ENCODE results near the gene ALCAM.

ALCAM gene

GRCh38 chr3:105444725-105445124 lies 78.0 kb downstream of the ALCAM start:
- Histone ChIP-seq H3F3A (ENCODE audit: insufficient read depth, low read length) (no peaks in the 10 kb centered on the region), H3K79me2 (ENCODE audit: low read length) (no peaks in the 10 kb centered on the region), H3K4me1 (ENCODE audit: low read length) (no peaks in the 10 kb centered on the region), H3K4me3 (ENCODE audit: low read length) (no peak overlapping the region), H3K9me2 (replicated peaks; ENCODE audit: insufficient read depth, low read length) (no peaks in the 10 kb centered on the region), H3K27me3 (replicated peaks; ENCODE audit: insufficient read depth, low read length) (no peaks in the 10 kb centered on the region), H3K27ac (ENCODE audit: low read length) (no peak overlapping the region), H3K9me3 (replicated peaks; ENCODE audit: insufficient read depth, low read length) (no peaks in the 10 kb centered on the region), H2AFZ (ENCODE audit: low read length) (no peak overlapping the region), H3K9ac (ENCODE audit: low read length) (no peak overlapping the region), H4K20me1 (ENCODE audit: insufficient read depth, low read length) (no peaks in the 10 kb centered on the region), H3K4me2 (ENCODE audit: low read depth, low read length) (no peak overlapping the region), H3K36me3 (replicated peaks; ENCODE audit: insufficient read depth, low read length) (no peaks in the 10 kb centered on the region)
- no peak for DNase-seq
- no peak for TF ChIP-seq EZH2 (optimal IDR thresholded peaks at IDR 0.05; ENCODE audit: low read depth, low read length)

GRCh38 chr3:105448338-105448982 lies 81.8 kb downstream of the ALCAM start:
- Histone ChIP-seq H3K9ac (ENCODE audit: low read length) (no peak overlapping the region), H3K36me3 (replicated peaks; ENCODE audit: insufficient read depth, low read length) (no peaks in the 10 kb centered on the region), H3K27ac (ENCODE audit: low read length) (no peak overlapping the region), H3K4me3 (ENCODE audit: low read length) (no peak overlapping the region), H3K79me2 (ENCODE audit: low read length) (no peaks in the 10 kb centered on the region), H2AFZ (ENCODE audit: low read length) (no peak overlapping the region), H3K4me2 (ENCODE audit: low read depth, low read length) (no peak overlapping the region), H3K4me1 (ENCODE audit: low read length) (no peaks in the 10 kb centered on the region), H3K9me3 (replicated peaks; ENCODE audit: insufficient read depth, low read length) (no peaks in the 10 kb centered on the region), H3K27me3 (replicated peaks; ENCODE audit: insufficient read depth, low read length) (no peaks in the 10 kb centered on the region), H3K9me2 (replicated peaks; ENCODE audit: insufficient read depth, low read length) (no peaks in the 10 kb centered on the region), H4K20me1 (ENCODE audit: insufficient read depth, low read length) (no peaks in the 10 kb centered on the region), H3F3A (ENCODE audit: insufficient read depth, low read length) (no peaks in the 10 kb centered on the region)
- no peak for TF ChIP-seq EZH2phosphoT487 (IDR thresholded peaks at IDR 0.05; ENCODE audit: low read length)
- no peak for TF ChIP-seq CTCF (IDR thresholded peaks at IDR 0.05; ENCODE audit: low read length)
- no peak for TF ChIP-seq EZH2 (optimal IDR thresholded peaks at IDR 0.05; ENCODE audit: low read depth, low read length)
- no peak for DNase-seq

GRCh38 chr3:105449414-105449813 lies 82.7 kb downstream of the ALCAM start:
- Histone ChIP-seq H3K9me3 (replicated peaks; ENCODE audit: insufficient read depth, low read length) (no peaks in the 10 kb centered on the region), H3K4me2 (ENCODE audit: low read depth, low read length) (no peak overlapping the region), H3K27ac (ENCODE audit: low read length) (no peak overlapping the region), H3K9ac (ENCODE audit: low read length) (no peak overlapping the region), H3K4me1 (ENCODE audit: low read length) (no peaks in the 10 kb centered on the region), H2AFZ (ENCODE audit: low read length) (no peak overlapping the region), H3K4me3 (ENCODE audit: low read length) (no peak overlapping the region), H4K20me1 (ENCODE audit: insufficient read depth, low read length) (no peaks in the 10 kb centered on the region), H3K27me3 (replicated peaks; ENCODE audit: insufficient read depth, low read length) (no peaks in the 10 kb centered on the region), H3K9me2 (replicated peaks; ENCODE audit: insufficient read depth, low read length) (no peaks in the 10 kb centered on the region), H3F3A (ENCODE audit: insufficient read depth, low read length) (no peaks in the 10 kb centered on the region), H3K36me3 (replicated peaks; ENCODE audit: insufficient read depth, low read length) (no peaks in the 10 kb centered on the region), H3K79me2 (ENCODE audit: low read length) (no peaks in the 10 kb centered on the region)
- TF ChIP-seq EZH2phosphoT487 (IDR thresholded peaks at IDR 0.05; ENCODE audit: low read length) = no peak
- no peak for TF ChIP-seq EZH2 (optimal IDR thresholded peaks at IDR 0.05; ENCODE audit: low read depth, low read length)
- TF ChIP-seq CTCF (IDR thresholded peaks at IDR 0.05; ENCODE audit: low read length) = no peak
- DNase-seq = no peak

- Histone ChIP-seq H4K20me1 (ENCODE audit: insufficient read depth, low read length) (no peaks in the 10 kb centered on the region), H3K79me2 (ENCODE audit: low read length) (no peaks in the 10 kb centered on the region), H3K4me2 (ENCODE audit: low read depth, low read length) (no peak overlapping the region), H3K9me2 (replicated peaks; ENCODE audit: insufficient read depth, low read length) (no peaks in the 10 kb centered on the region), H3K4me3 (ENCODE audit: low read length) (no peak overlapping the region), H3K9me3 (replicated peaks; ENCODE audit: insufficient read depth, low read length) (no peaks in the 10 kb centered on the region), H3K4me1 (ENCODE audit: low read length) (no peaks in the 10 kb centered on the region), H3K36me3 (replicated peaks; ENCODE audit: insufficient read depth, low read length) (no peaks in the 10 kb centered on the region), H3K27me3 (replicated peaks; ENCODE audit: insufficient read depth, low read length) (no peaks in the 10 kb centered on the region), H3K27ac (ENCODE audit: low read length) (no peak overlapping the region), H3K9ac (ENCODE audit: low read length) (no peak overlapping the region), H3F3A (ENCODE audit: insufficient read depth, low read length) (no peaks in the 10 kb centered on the region), H2AFZ (ENCODE audit: low read length) (no peak overlapping the region)
- no peak for DNase-seq
- no peak for TF ChIP-seq EZH2phosphoT487 (IDR thresholded peaks at IDR 0.05; ENCODE audit: low read length)
Observed at GRCh38 chr3:105456017-105456416, 89.3 kb downstream of the ALCAM start.
